GM18498 (cell line): ENCODE measurements around the gene TIAM2.
"Not testable (repeated sequence)": the region's sequence is repeated elsewhere in the genome, so short reads cannot be mapped to it uniquely, and the experiment has no call there.

Source experiments
- ATAC-seq: cut with Tn5 transposase; IDR thresholded peaks from one replicate; pipeline ENCODE4 v1.9.1; 2021; ENCODE audit warnings: mild to moderate bottlenecking, moderate library complexity; ENCODE audit not compliant: unreplicated experiment

Gene TIAM2

GRCh38 chr6:154989448-154989847 lies 5.7 kb upstream of the TIAM2 start:
- ATAC-seq: no peak

- no peak for ATAC-seq
Measured at GRCh38 chr6:154991207-154991606, 3.9 kb upstream of the TIAM2 start.

GRCh38 chr6:154993026-154993425 lies 2.1 kb upstream of the TIAM2 start:
- ATAC-seq: no peak

- ATAC-seq: no peak
Measured at GRCh38 chr6:154993710-154994109, 1.4 kb upstream of the TIAM2 start.

GRCh38 chr6:154994836-154995253 lies 270 bp upstream of the TIAM2 start:
- no peak for ATAC-seq

- ATAC-seq: no peak
Measured at GRCh38 chr6:154996016-154996590, 988 bp downstream of the TIAM2 start.

GRCh38 chr6:154996841-154997311 lies 1.8 kb downstream of the TIAM2 start:
- no peak for ATAC-seq

GRCh38 chr6:154998855-154999254 lies 3.7 kb downstream of the TIAM2 start:
- no peak for ATAC-seq

- ATAC-seq: no peak
Measured at GRCh38 chr6:155001482-155001881, 6.4 kb downstream of the TIAM2 start.

GRCh38 chr6:155001934-155002333 lies 6.8 kb downstream of the TIAM2 start:
- ATAC-seq: no peak

- ATAC-seq: no peak
Measured at GRCh38 chr6:155003476-155003875, 8.4 kb downstream of the TIAM2 start.

- no peak for ATAC-seq
Measured at GRCh38 chr6:155004017-155004416, 8.9 kb downstream of the TIAM2 start.

- ATAC-seq: no peak
Measured at GRCh38 chr6:155004576-155005372, 9.7 kb downstream of the TIAM2 start.

- ATAC-seq: no peak
Measured at GRCh38 chr6:155008625-155009024, 13.5 kb downstream of the TIAM2 start.

GRCh38 chr6:155010940-155011339 lies 15.8 kb downstream of the TIAM2 start:
- ATAC-seq: no peak

GRCh38 chr6:155011809-155012291 lies 16.7 kb downstream of the TIAM2 start:
- no peak for ATAC-seq

- ATAC-seq: no peak
Measured at GRCh38 chr6:155013457-155013876, 18.4 kb downstream of the TIAM2 start.

GRCh38 chr6:155014137-155014536 lies 19.0 kb downstream of the TIAM2 start:
- no peak for ATAC-seq

GRCh38 chr6:155014670-155015300 lies 19.7 kb downstream of the TIAM2 start:
- ATAC-seq: no peak

- not testable (repeated sequence) for ATAC-seq
Measured at GRCh38 chr6:155018415-155018814, 23.3 kb downstream of the TIAM2 start.

- no peak for ATAC-seq
Measured at GRCh38 chr6:155021680-155022079, 26.6 kb downstream of the TIAM2 start.

GRCh38 chr6:155022721-155023120 lies 27.6 kb downstream of the TIAM2 start:
- ATAC-seq: no peak
